GM10266 (cell line): ENCODE data around the gene LTV1.

Source experiments
- DNase-seq: peaks from one replicate; pipeline ENCODE4 v3.0.0; 2012; ENCODE audit errors: extremely low spot score
- TF ChIP-seq, protein P1 (sequence below): IDR thresholded peaks from 2 replicates; pipeline ENCODE4 v1.5.1; 2012; ENCODE audit warnings: mild to moderate bottlenecking, low read depth; ENCODE audit not compliant: control insufficient read depth, insufficient read depth; ENCODE audit errors: missing control alignments

LTV1 gene

DNA sequence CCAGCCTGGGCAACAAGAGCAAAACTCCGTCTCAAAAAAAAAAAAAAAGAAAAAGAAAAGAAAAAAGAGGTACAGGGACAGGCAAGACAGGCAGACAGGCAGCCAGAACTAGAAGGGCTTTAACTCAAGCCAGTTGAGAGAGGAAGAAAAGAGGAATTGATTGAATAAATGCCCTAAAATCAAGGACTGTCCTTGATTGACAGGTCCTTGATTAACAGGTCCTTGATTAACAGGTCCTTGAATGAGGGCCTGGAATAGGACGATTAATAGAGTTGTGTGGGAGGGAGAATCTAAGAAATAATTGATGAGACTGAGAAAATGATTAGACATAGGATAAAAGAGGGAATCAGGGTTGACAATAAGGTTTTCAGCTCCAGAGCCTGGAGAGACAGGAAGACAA, 57.2 kb downstream of the LTV1 start:
- TF ChIP-seq, protein P1, sequence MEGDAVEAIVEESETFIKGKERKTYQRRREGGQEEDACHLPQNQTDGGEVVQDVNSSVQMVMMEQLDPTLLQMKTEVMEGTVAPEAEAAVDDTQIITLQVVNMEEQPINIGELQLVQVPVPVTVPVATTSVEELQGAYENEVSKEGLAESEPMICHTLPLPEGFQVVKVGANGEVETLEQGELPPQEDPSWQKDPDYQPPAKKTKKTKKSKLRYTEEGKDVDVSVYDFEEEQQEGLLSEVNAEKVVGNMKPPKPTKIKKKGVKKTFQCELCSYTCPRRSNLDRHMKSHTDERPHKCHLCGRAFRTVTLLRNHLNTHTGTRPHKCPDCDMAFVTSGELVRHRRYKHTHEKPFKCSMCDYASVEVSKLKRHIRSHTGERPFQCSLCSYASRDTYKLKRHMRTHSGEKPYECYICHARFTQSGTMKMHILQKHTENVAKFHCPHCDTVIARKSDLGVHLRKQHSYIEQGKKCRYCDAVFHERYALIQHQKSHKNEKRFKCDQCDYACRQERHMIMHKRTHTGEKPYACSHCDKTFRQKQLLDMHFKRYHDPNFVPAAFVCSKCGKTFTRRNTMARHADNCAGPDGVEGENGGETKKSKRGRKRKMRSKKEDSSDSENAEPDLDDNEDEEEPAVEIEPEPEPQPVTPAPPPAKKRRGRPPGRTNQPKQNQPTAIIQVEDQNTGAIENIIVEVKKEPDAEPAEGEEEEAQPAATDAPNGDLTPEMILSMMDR = no peak
- no peak for DNase-seq

DNA sequence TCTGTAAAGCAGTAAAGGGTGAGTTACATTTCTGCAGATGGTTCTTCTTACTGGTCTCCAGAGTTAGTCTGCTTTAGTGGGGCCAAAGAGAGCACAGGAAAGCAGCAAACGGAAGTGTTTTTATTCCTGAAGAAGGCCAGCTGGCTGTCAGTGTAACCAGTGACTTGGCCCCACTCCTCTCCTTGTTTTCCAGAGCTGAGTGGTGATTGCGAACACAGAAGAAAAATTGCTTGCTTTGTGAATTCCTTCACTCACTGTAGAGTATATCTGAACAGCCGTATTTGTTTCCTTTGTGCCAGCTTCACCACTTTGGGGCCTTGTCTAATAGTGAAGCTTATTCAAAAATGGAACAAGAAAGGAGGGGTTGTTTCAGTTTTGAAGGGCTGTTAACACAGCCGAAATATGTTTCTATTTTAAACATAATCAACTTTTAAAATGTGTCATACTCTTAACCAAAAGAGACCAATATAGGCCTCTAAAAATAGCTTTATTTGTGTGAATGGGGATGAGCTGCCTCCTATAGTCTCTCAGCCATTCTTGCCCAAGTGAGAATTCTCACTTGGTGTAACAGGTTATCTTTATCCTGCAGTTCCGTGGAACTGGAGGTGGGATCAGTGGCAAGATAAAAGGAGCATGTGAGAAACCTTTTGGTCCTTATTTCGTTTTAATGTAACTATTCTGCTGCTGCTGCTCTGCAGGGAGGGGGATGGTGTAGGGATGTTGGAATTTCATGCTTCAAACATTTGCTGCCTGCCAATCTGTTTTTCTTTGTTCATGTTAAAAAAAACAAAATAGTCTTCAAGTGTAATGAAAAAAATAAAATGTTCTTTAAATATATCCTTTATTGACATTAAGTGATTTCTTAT, 59.0 kb downstream of the LTV1 start:
- peak; percentile 59 for DNase-seq

DNA sequence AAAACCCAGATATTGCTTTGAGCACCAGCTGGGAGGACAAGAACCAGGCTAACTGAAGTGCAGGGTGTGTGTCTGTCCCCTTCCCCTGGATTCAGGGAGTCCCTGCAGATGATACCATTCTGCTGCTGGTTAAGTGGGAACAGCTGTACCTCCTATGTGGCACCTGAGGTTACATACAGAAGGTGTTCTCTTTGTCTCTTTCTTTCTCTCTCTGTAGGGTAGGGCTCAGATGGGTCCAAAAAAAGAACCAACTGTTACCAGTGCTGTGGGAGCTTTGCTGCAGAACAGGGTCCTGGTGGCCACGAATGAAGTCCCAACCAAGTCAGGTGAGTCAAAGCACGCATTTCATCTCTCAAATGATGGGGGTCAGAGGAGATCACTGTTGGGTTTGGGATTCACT, 59.7 kb downstream of the LTV1 start:
- no peak for DNase-seq
- TF ChIP-seq, protein P1 = no peak

More for the DNA sequence above, 59.0 kb downstream of the LTV1 start:
- TF ChIP-seq, protein P1 = no peak

DNA sequence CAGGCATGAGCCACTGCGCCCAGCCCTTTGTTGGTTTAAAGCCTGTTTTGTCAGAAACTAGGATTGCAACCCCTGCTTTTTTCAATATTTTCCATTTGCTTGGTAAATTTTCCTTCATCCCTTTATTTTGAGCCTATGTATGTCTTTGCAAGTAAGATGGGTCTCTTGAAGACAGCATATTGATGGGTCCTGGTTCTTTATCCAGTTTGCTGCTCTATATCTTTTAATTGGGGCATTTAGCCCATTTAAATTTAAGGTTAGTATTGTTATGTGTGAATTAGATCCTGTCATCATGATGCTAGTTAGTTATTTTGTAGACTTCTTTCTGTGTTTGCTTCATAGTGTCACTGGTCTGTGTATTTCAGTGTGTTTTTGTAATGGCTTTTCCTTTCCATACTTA, 67.9 kb downstream of the LTV1 start:
- TF ChIP-seq, protein P1 = no peak
- no peak for DNase-seq

DNA sequence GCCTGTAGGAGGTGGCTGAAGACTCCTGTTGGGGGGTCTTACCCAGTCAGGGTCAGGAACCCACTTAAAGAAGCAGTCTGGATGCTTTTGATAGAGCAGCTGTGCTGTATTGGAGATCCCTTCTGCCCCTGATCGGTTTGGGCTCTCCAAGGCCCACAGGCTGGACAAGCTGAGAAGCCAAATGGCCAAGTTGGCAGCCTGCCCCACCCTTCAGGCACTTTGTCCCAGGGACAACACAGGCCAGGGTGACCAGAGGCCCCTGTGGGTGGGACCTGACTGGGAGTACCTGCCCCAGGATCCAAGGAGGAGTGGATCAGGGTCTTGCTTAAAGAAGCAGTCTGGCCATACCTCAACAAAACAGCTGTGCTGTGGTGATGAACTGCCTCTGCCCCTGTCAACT, 69.5 kb downstream of the LTV1 start:
- TF ChIP-seq, protein P1 = no peak
- DNase-seq = no peak
